ENCODE results near the gene SRGAP1. TPM values are rescaled to one million over a fixed set of nuclear protein-coding genes. Genes with fewer than 3 reads are reported as not detected.
"Not testable (repeated sequence)": the region's sequence is repeated elsewhere in the genome, so short reads cannot be mapped to it uniquely, and the experiment has no call there.

SRGAP1 gene
- total RNA-seq, 1 donor from 2014 or later: 5.7 TPM

GRCh38 chr12:64063121-64063520, 218.6 kb downstream of the SRGAP1 start:
- Histone ChIP-seq H3K9me3 (ENCODE audit: control insufficient read depth in 3 of 3, low read length in 3 of 3) (no peaks in the 10 kb centered on the region), H3K27ac (ENCODE audit: low read depth, low read length) (no peak overlapping the region), H3K27me3 (ENCODE audit: control insufficient read depth in 3 of 3, insufficient read depth in 3 of 3, low read length in 3 of 3) (no peaks in the 10 kb centered on the region), H3K4me3 (ENCODE audit: low read length in 3 of 3) (no peak overlapping the region), H3K4me1 (ENCODE audit: control insufficient read depth in 3 of 3, insufficient read depth in 3 of 3, low read length in 3 of 3) (no peaks in the 10 kb centered on the region), H3K36me3 (ENCODE audit: control insufficient read depth in 3 of 3, insufficient read depth in 3 of 3, low read length in 3 of 3) (peaks cover 0 to 2% (median 0%) of the 10 kb centered on the region in 3 donors), H3K9ac (ENCODE audit: low read depth in 1 of 3, low read length in 3 of 3) (no peak overlapping the region)

GRCh38 chr12:64064240-64064639, 219.7 kb downstream of the SRGAP1 start:
- H3K9ac ChIP-seq (ENCODE audit: low read depth in 1 of 3, low read length in 3 of 3): no peak overlapping the region
- H3K9me3 ChIP-seq (ENCODE audit: control insufficient read depth in 3 of 3, low read length in 3 of 3): no peaks in the 10 kb centered on the region
- H3K36me3 ChIP-seq (ENCODE audit: control insufficient read depth in 3 of 3, insufficient read depth in 3 of 3, low read length in 3 of 3): peaks cover 0 to 2% (median 0%) of the 10 kb centered on the region in 3 donors
- H3K4me3 ChIP-seq (ENCODE audit: low read length in 3 of 3): no peak overlapping the region
- no peaks in the 10 kb centered on the region for H3K4me1 ChIP-seq (ENCODE audit: control insufficient read depth in 3 of 3, insufficient read depth in 3 of 3, low read length in 3 of 3)
- H3K27me3 ChIP-seq (ENCODE audit: control insufficient read depth in 3 of 3, insufficient read depth in 3 of 3, low read length in 3 of 3): no peaks in the 10 kb centered on the region
- no peak overlapping the region for H3K27ac ChIP-seq (ENCODE audit: low read depth, low read length)

- Histone ChIP-seq H3K4me3 (ENCODE audit: low read length in 3 of 3) (no peak overlapping the region), H3K9me3 (ENCODE audit: control insufficient read depth in 3 of 3, low read length in 3 of 3) (no peaks in the 10 kb centered on the region), H3K9ac (ENCODE audit: low read depth in 1 of 3, low read length in 3 of 3) (no peak overlapping the region), H3K36me3 (ENCODE audit: control insufficient read depth in 3 of 3, insufficient read depth in 3 of 3, low read length in 3 of 3) (peaks cover 0 to 2% (median 0%) of the 10 kb centered on the region in 3 donors), H3K27ac (ENCODE audit: low read depth, low read length) (no peak overlapping the region), H3K4me1 (ENCODE audit: control insufficient read depth in 3 of 3, insufficient read depth in 3 of 3, low read length in 3 of 3) (no peaks in the 10 kb centered on the region), H3K27me3 (ENCODE audit: control insufficient read depth in 3 of 3, insufficient read depth in 3 of 3, low read length in 3 of 3) (no peaks in the 10 kb centered on the region)
Measured at GRCh38 chr12:64064706-64065105, 220.2 kb downstream of the SRGAP1 start.

- Histone ChIP-seq H3K27me3 (ENCODE audit: control insufficient read depth in 3 of 3, insufficient read depth in 3 of 3, low read length in 3 of 3) (no peaks in the 10 kb centered on the region), H3K9me3 (ENCODE audit: control insufficient read depth in 3 of 3, low read length in 3 of 3) (no peaks in the 10 kb centered on the region), H3K4me1 (ENCODE audit: control insufficient read depth in 3 of 3, insufficient read depth in 3 of 3, low read length in 3 of 3) (peaks cover 0 to 2% (median 0%) of the 10 kb centered on the region in 3 donors), H3K27ac (ENCODE audit: low read depth, low read length) (no peak overlapping the region), H3K9ac (ENCODE audit: low read depth in 1 of 3, low read length in 3 of 3) (no peak overlapping the region), H3K36me3 (ENCODE audit: control insufficient read depth in 3 of 3, insufficient read depth in 3 of 3, low read length in 3 of 3) (peaks cover 0 to 4% (median 0%) of the 10 kb centered on the region in 3 donors), H3K4me3 (ENCODE audit: low read length in 3 of 3) (no peak overlapping the region)
Measured at GRCh38 chr12:64065881-64066451, 221.5 kb downstream of the SRGAP1 start.

GRCh38 chr12:64066776-64067175, 222.3 kb downstream of the SRGAP1 start:
- Histone ChIP-seq H3K4me1 (ENCODE audit: control insufficient read depth in 3 of 3, insufficient read depth in 3 of 3, low read length in 3 of 3) (peaks cover 0 to 2% (median 0%) of the 10 kb centered on the region in 3 donors), H3K9me3 (ENCODE audit: control insufficient read depth in 3 of 3, low read length in 3 of 3) (no peaks in the 10 kb centered on the region)

GRCh38 chr12:64070454-64070853, 226.0 kb downstream of the SRGAP1 start:
- no peaks in the 10 kb centered on the region for H3K27me3 ChIP-seq (ENCODE audit: control insufficient read depth in 3 of 3, insufficient read depth in 3 of 3, low read length in 3 of 3)
- H3K9ac ChIP-seq (ENCODE audit: low read depth in 1 of 3, low read length in 3 of 3): no peak overlapping the region

More at GRCh38 chr12:64066776-64067175, 222.3 kb downstream of the SRGAP1 start:
- Histone ChIP-seq H3K27me3 (ENCODE audit: control insufficient read depth in 3 of 3, insufficient read depth in 3 of 3, low read length in 3 of 3) (no peaks in the 10 kb centered on the region), H3K4me3 (ENCODE audit: low read length in 3 of 3) (no peak overlapping the region), H3K36me3 (ENCODE audit: control insufficient read depth in 3 of 3, insufficient read depth in 3 of 3, low read length in 3 of 3) (peaks cover 0 to 4% (median 0%) of the 10 kb centered on the region in 3 donors), H3K9ac (ENCODE audit: low read depth in 1 of 3, low read length in 3 of 3) (no peak overlapping the region), H3K27ac (ENCODE audit: low read depth, low read length) (no peak overlapping the region)

GRCh38 chr12:64072916-64073575, 228.5 kb downstream of the SRGAP1 start:
- Histone ChIP-seq H3K9ac (ENCODE audit: low read depth in 1 of 3, low read length in 3 of 3) (no peak overlapping the region), H3K27ac (ENCODE audit: low read depth, low read length) (no peak overlapping the region), H3K4me1 (ENCODE audit: control insufficient read depth in 3 of 3, insufficient read depth in 3 of 3, low read length in 3 of 3) (peaks cover 0 to 2% (median 0%) of the 10 kb centered on the region in 3 donors), H3K27me3 (ENCODE audit: control insufficient read depth in 3 of 3, insufficient read depth in 3 of 3, low read length in 3 of 3) (no peaks in the 10 kb centered on the region), H3K9me3 (ENCODE audit: control insufficient read depth in 3 of 3, low read length in 3 of 3) (no peaks in the 10 kb centered on the region), H3K4me3 (ENCODE audit: low read length in 3 of 3) (no peak overlapping the region), H3K36me3 (ENCODE audit: control insufficient read depth in 3 of 3, insufficient read depth in 3 of 3, low read length in 3 of 3) (peaks cover 0 to 3% (median 0%) of the 10 kb centered on the region in 3 donors)

More at GRCh38 chr12:64070454-64070853, 226.0 kb downstream of the SRGAP1 start:
- Histone ChIP-seq H3K27ac (ENCODE audit: low read depth, low read length) (no peak overlapping the region), H3K9me3 (ENCODE audit: control insufficient read depth in 3 of 3, low read length in 3 of 3) (no peaks in the 10 kb centered on the region), H3K36me3 (ENCODE audit: control insufficient read depth in 3 of 3, insufficient read depth in 3 of 3, low read length in 3 of 3) (peaks cover 0 to 4% (median 0%) of the 10 kb centered on the region in 3 donors), H3K4me3 (ENCODE audit: low read length in 3 of 3) (no peak overlapping the region), H3K4me1 (ENCODE audit: control insufficient read depth in 3 of 3, insufficient read depth in 3 of 3, low read length in 3 of 3) (peaks cover 0 to 2% (median 0%) of the 10 kb centered on the region in 3 donors)

GRCh38 chr12:64076565-64076964, 232.1 kb downstream of the SRGAP1 start:
- H3K9ac ChIP-seq (ENCODE audit: low read depth in 1 of 3, low read length in 3 of 3); H3K27me3 ChIP-seq (ENCODE audit: control insufficient read depth in 3 of 3, insufficient read depth in 3 of 3, low read length in 3 of 3); H3K4me1 ChIP-seq (ENCODE audit: control insufficient read depth in 3 of 3, insufficient read depth in 3 of 3, low read length in 3 of 3); H3K9me3 ChIP-seq (ENCODE audit: control insufficient read depth in 3 of 3, low read length in 3 of 3); H3K27ac ChIP-seq (ENCODE audit: low read depth, low read length); H3K36me3 ChIP-seq (ENCODE audit: control insufficient read depth in 3 of 3, insufficient read depth in 3 of 3, low read length in 3 of 3); H3K4me3 ChIP-seq (ENCODE audit: low read length in 3 of 3): not testable (repeated sequence)

- Histone ChIP-seq H3K4me3 (ENCODE audit: low read length in 3 of 3) (no peak overlapping the region), H3K36me3 (ENCODE audit: control insufficient read depth in 3 of 3, insufficient read depth in 3 of 3, low read length in 3 of 3) (no peaks in the 10 kb centered on the region), H3K27me3 (ENCODE audit: control insufficient read depth in 3 of 3, insufficient read depth in 3 of 3, low read length in 3 of 3) (no peaks in the 10 kb centered on the region), H3K9ac (ENCODE audit: low read depth in 1 of 3, low read length in 3 of 3) (no peak overlapping the region), H3K27ac (ENCODE audit: low read depth, low read length) (no peak overlapping the region), H3K4me1 (ENCODE audit: control insufficient read depth in 3 of 3, insufficient read depth in 3 of 3, low read length in 3 of 3) (peaks cover 3 to 5% (median 5%) of the 10 kb centered on the region in 3 donors), H3K9me3 (ENCODE audit: control insufficient read depth in 3 of 3, low read length in 3 of 3) (no peaks in the 10 kb centered on the region)
Measured at GRCh38 chr12:64077922-64078321, 233.4 kb downstream of the SRGAP1 start.

GRCh38 chr12:64080319-64081007, 236.0 kb downstream of the SRGAP1 start:
- H3K4me3 ChIP-seq (ENCODE audit: low read length in 3 of 3): no peak overlapping the region
- H3K27ac ChIP-seq (ENCODE audit: low read depth, low read length): no peak overlapping the region
- H3K4me1 ChIP-seq (ENCODE audit: control insufficient read depth in 3 of 3, insufficient read depth in 3 of 3, low read length in 3 of 3): peaks cover 7 to 11% (median 9%) of the 10 kb centered on the region in 3 donors
- H3K36me3 ChIP-seq (ENCODE audit: control insufficient read depth in 3 of 3, insufficient read depth in 3 of 3, low read length in 3 of 3): no peaks in the 10 kb centered on the region
- H3K9me3 ChIP-seq (ENCODE audit: control insufficient read depth in 3 of 3, low read length in 3 of 3): no peaks in the 10 kb centered on the region
- no peak overlapping the region for H3K9ac ChIP-seq (ENCODE audit: low read depth in 1 of 3, low read length in 3 of 3)
- no peaks in the 10 kb centered on the region for H3K27me3 ChIP-seq (ENCODE audit: control insufficient read depth in 3 of 3, insufficient read depth in 3 of 3, low read length in 3 of 3)

Measured in skeletal muscle tissue (tissue), 4 donors.